ENCODE results near the gene NAIF1.

Gene NAIF1

GRCh38 chr9:128094950-128095544 is 27.9 kb upstream of the NAIF1 start:
- Histone ChIP-seq H3K4me1 (ENCODE audit: control insufficient read depth in 2 of 2, insufficient read depth in 1 of 2, low read depth in 1 of 2, low read length in 2 of 2) (peaks cover 32 to 54% of the 10 kb centered on the region in 2 donors), H3K36me3 (replicated peaks in 1 of 2; ENCODE audit: control insufficient read depth in 2 of 2, insufficient read depth in 2 of 2, low read length in 2 of 2) (peaks cover 0 to 2% of the 10 kb centered on the region in 2 donors), H3K4me2 (ENCODE audit: insufficient read depth, low read length, poor library complexity, severe bottlenecking) (no peak overlapping the region), H4K91ac (ENCODE audit: low read depth, low read length, poor library complexity) (no peak overlapping the region), H2AK5ac (ENCODE audit: low read depth, low read length) (no peak overlapping the region), H2BK120ac (ENCODE audit: low read depth, low read length) (no peak overlapping the region), H3K18ac (ENCODE audit: low read length) (no peak overlapping the region), H3K27me3 (ENCODE audit: control insufficient read depth in 3 of 3, insufficient read depth in 3 of 3, low read depth in 1 of 3, low read length in 3 of 3) (no peaks in the 10 kb centered on the region), H3K14ac (ENCODE audit: low read length) (no peak overlapping the region), H3K9ac (ENCODE audit: low read depth, low read length, poor library complexity) (no peak overlapping the region), H2BK12ac (ENCODE audit: low read length) (no peak overlapping the region), H3K79me1 (ENCODE audit: low read depth, low read length) (peaks cover 9% of the 10 kb centered on the region), H3K9me3 (replicated peaks in 1 of 2; ENCODE audit: control insufficient read depth in 2 of 2, insufficient read depth in 1 of 2, low read depth in 1 of 2, low read length in 2 of 2) (no peaks in the 10 kb centered on the region), H2BK15ac (ENCODE audit: low read length) (no peak overlapping the region), H3K23ac (ENCODE audit: low read depth, low read length, poor library complexity) (no peak overlapping the region), H2BK5ac (ENCODE audit: low read length) (no peak overlapping the region), H3K27ac (replicated peaks; ENCODE audit: low read length) (no peak overlapping the region), H2AFZ (ENCODE audit: low read length) (no peak overlapping the region), H3K4me3 (ENCODE audit: low read length in 2 of 2) (no peak overlapping the region), H3K4ac (ENCODE audit: low read length) (no peak overlapping the region), H4K8ac (ENCODE audit: low read depth, low read length) (no peak overlapping the region)
- no CpG with 5 or more reads among the region's 11 CpGs for WGBS, 2 donors (ENCODE audit: extremely low coverage in 2 of 2, insufficient read length in 2 of 2, insufficient replicate concordance in 1 of 2)
- DNase-seq (ENCODE audit: low spot score): no peak

GRCh38 chr9:128094166-128094949 is 27.2 kb upstream of the NAIF1 start:
- H3K14ac ChIP-seq (ENCODE audit: low read length): no peak overlapping the region
- peaks cover 27 to 47% of the 10 kb centered on the region in 2 donors for H3K4me1 ChIP-seq (ENCODE audit: control insufficient read depth in 2 of 2, insufficient read depth in 1 of 2, low read depth in 1 of 2, low read length in 2 of 2)
- peak; percentile 73 for DNase-seq (ENCODE audit: low spot score)
- H2AFZ ChIP-seq (ENCODE audit: low read length): peak overlapping the region; percentile 45
- no peak overlapping the region for H2AK5ac ChIP-seq (ENCODE audit: low read depth, low read length)
- H3K18ac ChIP-seq (ENCODE audit: low read length): no peak overlapping the region
- H3K9ac ChIP-seq (ENCODE audit: low read depth, low read length, poor library complexity): no peak overlapping the region
- no peak overlapping the region for H2BK15ac ChIP-seq (ENCODE audit: low read length)
- H3K9me3 ChIP-seq (replicated peaks in 1 of 2; ENCODE audit: control insufficient read depth in 2 of 2, insufficient read depth in 1 of 2, low read depth in 1 of 2, low read length in 2 of 2): no peaks in the 10 kb centered on the region
- H3K27ac ChIP-seq (replicated peaks; ENCODE audit: low read length): peak overlapping the region; percentile 60
- no peak overlapping the region for H2BK5ac ChIP-seq (ENCODE audit: low read length)
- no peak overlapping the region for H3K4ac ChIP-seq (ENCODE audit: low read length)
- H3K79me1 ChIP-seq (ENCODE audit: low read depth, low read length): peaks cover 9% of the 10 kb centered on the region
- H2BK12ac ChIP-seq (ENCODE audit: low read length): no peak overlapping the region
- H3K27me3 ChIP-seq (ENCODE audit: control insufficient read depth in 3 of 3, insufficient read depth in 3 of 3, low read depth in 1 of 3, low read length in 3 of 3): no peaks in the 10 kb centered on the region
- H4K8ac ChIP-seq (ENCODE audit: low read depth, low read length): no peak overlapping the region
- H3K4me2 ChIP-seq (ENCODE audit: insufficient read depth, low read length, poor library complexity, severe bottlenecking): no peak overlapping the region
- H4K91ac ChIP-seq (ENCODE audit: low read depth, low read length, poor library complexity): no peak overlapping the region
- no CpG with 5 or more reads among the region's 8 CpGs for WGBS, 2 donors (ENCODE audit: extremely low coverage in 2 of 2, insufficient read length in 2 of 2, insufficient replicate concordance in 1 of 2)
- no peak overlapping the region for H2BK120ac ChIP-seq (ENCODE audit: low read depth, low read length)
- peaks cover 0 to 2% of the 10 kb centered on the region in 2 donors for H3K36me3 ChIP-seq (replicated peaks in 1 of 2; ENCODE audit: control insufficient read depth in 2 of 2, insufficient read depth in 2 of 2, low read length in 2 of 2)
- peak overlapping the region in 1 of 2 donors; percentile 13 for H3K4me3 ChIP-seq (ENCODE audit: low read length in 2 of 2)
- no peak overlapping the region for H3K23ac ChIP-seq (ENCODE audit: low read depth, low read length, poor library complexity)

GRCh38 chr9:128093011-128093410 is 25.9 kb upstream of the NAIF1 start:
- WGBS, 2 donors (ENCODE audit: extremely low coverage in 2 of 2, insufficient read length in 2 of 2, insufficient replicate concordance in 1 of 2): no CpG with 5 or more reads among the region's 4 CpGs
- H3K18ac ChIP-seq (ENCODE audit: low read length): no peak overlapping the region
- no peak overlapping the region for H2BK120ac ChIP-seq (ENCODE audit: low read depth, low read length)
- no peak overlapping the region for H3K4me2 ChIP-seq (ENCODE audit: insufficient read depth, low read length, poor library complexity, severe bottlenecking)
- H3K4me3 ChIP-seq (ENCODE audit: low read length in 2 of 2): no peak overlapping the region
- no peak overlapping the region for H2BK5ac ChIP-seq (ENCODE audit: low read length)
- no peaks in the 10 kb centered on the region for H3K27me3 ChIP-seq (ENCODE audit: control insufficient read depth in 3 of 3, insufficient read depth in 3 of 3, low read depth in 1 of 3, low read length in 3 of 3)
- no peak overlapping the region for H2AK5ac ChIP-seq (ENCODE audit: low read depth, low read length)
- no peak overlapping the region for H2BK12ac ChIP-seq (ENCODE audit: low read length)
- H4K91ac ChIP-seq (ENCODE audit: low read depth, low read length, poor library complexity): no peak overlapping the region
- H4K8ac ChIP-seq (ENCODE audit: low read depth, low read length): no peak overlapping the region
- H3K36me3 ChIP-seq (replicated peaks in 1 of 2; ENCODE audit: control insufficient read depth in 2 of 2, insufficient read depth in 2 of 2, low read length in 2 of 2): peaks cover 0 to 2% of the 10 kb centered on the region in 2 donors
- no peak for DNase-seq (ENCODE audit: low spot score)
- H3K27ac ChIP-seq (replicated peaks; ENCODE audit: low read length): no peak overlapping the region
- no peak overlapping the region for H3K23ac ChIP-seq (ENCODE audit: low read depth, low read length, poor library complexity)
- no peaks in the 10 kb centered on the region for H3K9me3 ChIP-seq (replicated peaks in 1 of 2; ENCODE audit: control insufficient read depth in 2 of 2, insufficient read depth in 1 of 2, low read depth in 1 of 2, low read length in 2 of 2)
- H3K14ac ChIP-seq (ENCODE audit: low read length): no peak overlapping the region
- H3K9ac ChIP-seq (ENCODE audit: low read depth, low read length, poor library complexity): no peak overlapping the region
- no peak overlapping the region for H2AFZ ChIP-seq (ENCODE audit: low read length)
- no peak overlapping the region for H3K4ac ChIP-seq (ENCODE audit: low read length)
- H2BK15ac ChIP-seq (ENCODE audit: low read length): no peak overlapping the region
- peaks cover 23 to 41% of the 10 kb centered on the region in 2 donors for H3K4me1 ChIP-seq (ENCODE audit: control insufficient read depth in 2 of 2, insufficient read depth in 1 of 2, low read depth in 1 of 2, low read length in 2 of 2)
- peaks cover 2% of the 10 kb centered on the region for H3K79me1 ChIP-seq (ENCODE audit: low read depth, low read length)

- H3K9ac ChIP-seq (ENCODE audit: low read depth, low read length, poor library complexity): no peak overlapping the region
- DNase-seq (ENCODE audit: low spot score): no peak
- no peak overlapping the region for H3K4me3 ChIP-seq (ENCODE audit: low read length in 2 of 2)
- no peak overlapping the region for H3K18ac ChIP-seq (ENCODE audit: low read length)
- no peak overlapping the region for H2BK15ac ChIP-seq (ENCODE audit: low read length)
- no peak overlapping the region for H2AFZ ChIP-seq (ENCODE audit: low read length)
- no peak overlapping the region for H2AK5ac ChIP-seq (ENCODE audit: low read depth, low read length)
- no peak overlapping the region for H2BK120ac ChIP-seq (ENCODE audit: low read depth, low read length)
- H3K36me3 ChIP-seq (replicated peaks in 1 of 2; ENCODE audit: control insufficient read depth in 2 of 2, insufficient read depth in 2 of 2, low read length in 2 of 2): peaks cover 0 to 2% of the 10 kb centered on the region in 2 donors
- H3K14ac ChIP-seq (ENCODE audit: low read length): no peak overlapping the region
- H2BK5ac ChIP-seq (ENCODE audit: low read length): no peak overlapping the region
- H3K23ac ChIP-seq (ENCODE audit: low read depth, low read length, poor library complexity): no peak overlapping the region
- no peak overlapping the region for H2BK12ac ChIP-seq (ENCODE audit: low read length)
- H3K9me3 ChIP-seq (replicated peaks in 1 of 2; ENCODE audit: control insufficient read depth in 2 of 2, insufficient read depth in 1 of 2, low read depth in 1 of 2, low read length in 2 of 2): no peaks in the 10 kb centered on the region
- H3K79me1 ChIP-seq (ENCODE audit: low read depth, low read length): peaks cover 2% of the 10 kb centered on the region
- no peak overlapping the region for H3K4me2 ChIP-seq (ENCODE audit: insufficient read depth, low read length, poor library complexity, severe bottlenecking)
- no CpG with 5 or more reads among the region's 16 CpGs for WGBS, 2 donors (ENCODE audit: extremely low coverage in 2 of 2, insufficient read length in 2 of 2, insufficient replicate concordance in 1 of 2)
- H4K91ac ChIP-seq (ENCODE audit: low read depth, low read length, poor library complexity): no peak overlapping the region
- no peak overlapping the region for H3K4ac ChIP-seq (ENCODE audit: low read length)
- no peak overlapping the region for H4K8ac ChIP-seq (ENCODE audit: low read depth, low read length)
- H3K27me3 ChIP-seq (ENCODE audit: control insufficient read depth in 3 of 3, insufficient read depth in 3 of 3, low read depth in 1 of 3, low read length in 3 of 3): no peaks in the 10 kb centered on the region
- H3K27ac ChIP-seq (replicated peaks; ENCODE audit: low read length): no peak overlapping the region
- H3K4me1 ChIP-seq (ENCODE audit: control insufficient read depth in 2 of 2, insufficient read depth in 1 of 2, low read depth in 1 of 2, low read length in 2 of 2): peaks cover 17 to 36% of the 10 kb centered on the region in 2 donors
Measured at GRCh38 chr9:128092199-128092977, 25.3 kb upstream of the NAIF1 start.

All from neuronal stem cell (in vitro differentiated cells).